Activated CD8-positive, alpha-beta memory T cell treated with anti-CD3 and anti-CD28 coated beads for 1 hour (primary cell): ENCODE data around the gene PTPRM.

Experiments used
- DNase-seq, 2 donors: peaks; one replicate each; pipeline ENCODE4 v3.0.0-alpha.2; 2020; ENCODE audit warnings: low read depth in 1 of 2; ENCODE audit errors: extremely low read depth in 1 of 2

PTPRM gene

GRCh38 chr18:8332286-8332685 lies 765.2 kb downstream of the PTPRM start:
- no peak for DNase-seq

GRCh38 chr18:8333961-8334360 lies 766.8 kb downstream of the PTPRM start:
- DNase-seq, result no peak

DNA sequence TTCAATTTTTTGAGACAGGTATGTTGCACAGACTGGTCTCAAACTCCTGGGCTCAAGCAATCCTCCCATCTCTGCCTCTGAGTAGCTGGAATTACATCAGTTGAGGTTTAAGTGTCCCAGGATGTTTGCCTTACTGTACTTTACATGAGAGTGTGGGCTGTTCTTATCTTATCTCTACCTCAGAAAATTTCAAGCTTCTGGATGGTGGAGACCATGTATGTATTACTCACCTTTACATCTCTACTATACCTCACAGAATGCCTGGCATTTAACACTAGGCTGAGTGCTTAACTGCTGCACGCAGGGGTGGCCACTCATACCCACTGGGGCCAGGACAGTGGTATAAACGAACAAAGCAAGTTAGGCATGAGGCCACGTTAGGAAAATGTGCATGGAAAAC lies 770.1 kb downstream of the PTPRM start:
- DNase-seq, result no peak

GRCh38 chr18:8339210-8339609 lies 772.1 kb downstream of the PTPRM start:
- no peak for DNase-seq

DNA sequence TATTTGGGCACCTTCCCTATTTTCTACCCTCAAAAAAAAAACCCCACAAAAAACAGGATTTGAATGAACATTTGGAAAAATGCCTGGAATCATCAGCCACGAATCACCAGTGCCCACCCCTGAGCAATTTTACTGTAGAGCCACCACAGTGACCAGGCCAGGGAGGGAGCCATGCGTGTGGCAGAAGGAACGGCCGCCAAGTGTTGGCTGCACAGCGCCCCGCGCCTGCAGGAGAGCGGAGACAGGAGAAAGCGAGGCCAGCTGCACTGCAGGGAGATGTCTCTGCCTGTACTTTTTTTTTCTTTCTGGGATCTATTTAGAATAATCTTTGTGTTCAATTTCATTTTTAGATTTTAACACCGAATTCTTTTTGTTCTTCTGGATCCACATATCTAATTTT lies 772.8 kb downstream of the PTPRM start:
- no peak for DNase-seq

DNA sequence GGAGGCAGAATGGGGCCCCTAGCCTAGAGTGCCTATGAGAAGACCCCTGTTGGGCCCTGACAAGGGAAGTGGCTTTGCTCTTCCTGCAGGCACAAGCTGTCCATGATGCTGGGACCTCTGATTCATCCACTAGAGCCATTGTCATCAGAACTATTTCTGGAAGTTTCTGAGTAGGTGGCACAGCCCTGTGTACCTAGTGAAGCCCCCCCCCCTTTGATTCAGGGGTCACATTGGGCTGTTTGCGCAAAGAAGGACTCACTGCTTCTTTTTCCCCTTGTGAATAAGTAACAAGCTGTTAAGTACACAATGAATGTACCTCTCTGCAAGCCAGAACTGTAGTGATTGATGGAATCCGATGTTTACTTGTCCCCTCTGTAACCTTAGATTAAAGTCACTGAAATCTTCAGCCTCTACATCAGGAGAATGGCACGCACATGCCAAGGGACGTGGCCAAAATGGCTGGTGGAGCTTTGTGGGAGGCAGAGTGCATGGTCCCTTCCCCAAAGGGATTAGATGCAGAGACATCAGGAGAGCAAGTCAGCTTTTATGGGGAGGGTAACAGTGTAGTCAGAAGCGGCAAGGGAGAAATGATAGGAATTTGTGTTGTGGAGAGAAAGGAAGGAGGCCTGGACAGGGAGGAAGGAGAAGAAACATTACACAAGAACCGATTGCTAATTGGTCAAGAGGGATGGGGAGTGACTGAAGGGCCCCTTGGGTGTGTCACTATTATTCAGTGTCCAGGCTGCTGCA lies 774.5 kb downstream of the PTPRM start:
- DNase-seq, result no peak

DNA sequence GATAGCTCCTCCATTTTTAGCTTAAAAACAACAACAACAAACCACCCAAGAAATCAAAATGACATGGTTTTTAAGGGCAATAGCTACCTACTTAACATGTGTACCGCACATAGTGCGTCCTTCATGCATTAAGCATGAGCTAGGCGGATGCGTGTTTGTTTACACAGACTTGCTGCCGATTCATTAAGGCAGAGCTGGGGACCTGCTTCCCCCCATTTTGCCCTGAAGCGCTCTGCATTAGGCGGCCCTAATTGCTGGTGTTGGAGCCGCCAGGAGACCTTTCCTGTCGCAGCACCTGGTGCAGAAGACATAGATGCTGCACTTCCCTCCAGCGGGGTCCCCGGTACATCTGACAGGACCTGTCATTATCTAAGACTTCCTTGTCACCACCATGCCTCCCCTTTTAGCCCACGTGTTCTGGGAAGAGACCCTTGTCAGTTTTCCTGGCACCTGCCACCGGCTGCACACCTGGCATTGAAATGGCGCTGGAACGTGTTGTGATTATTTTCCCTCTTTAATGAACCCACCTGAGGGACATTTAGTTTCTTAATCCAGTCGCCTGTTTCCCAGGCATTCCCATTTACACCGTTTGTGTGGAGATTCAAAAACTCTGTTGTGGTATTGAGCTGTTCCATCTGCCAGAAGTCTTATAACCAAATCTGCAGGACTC lies 781.1 kb downstream of the PTPRM start:
- no peak for DNase-seq

GRCh38 chr18:8349608-8350323 lies 782.6 kb downstream of the PTPRM start:
- no peak for DNase-seq

- no peak for DNase-seq
Measured at GRCh38 chr18:8350628-8351027, 783.5 kb downstream of the PTPRM start.

DNA sequence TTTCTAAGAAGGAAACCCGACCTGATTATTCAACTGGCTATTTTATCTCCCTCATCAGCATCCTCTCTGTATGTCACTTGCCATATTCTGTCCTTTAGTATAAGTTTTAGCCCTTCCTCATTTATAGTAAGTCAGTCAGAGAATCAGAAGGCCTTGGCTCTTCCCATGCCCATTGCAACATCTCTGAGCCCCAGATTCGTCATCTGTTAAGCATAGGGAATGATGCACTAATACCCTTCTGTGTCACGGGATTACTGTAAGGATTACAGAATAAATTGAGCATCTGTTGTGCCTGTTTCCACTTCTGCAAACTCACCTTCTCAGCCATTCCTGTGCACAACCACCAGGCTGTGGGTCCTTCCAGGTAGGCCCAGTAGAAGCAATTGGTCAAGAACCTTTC lies 784.0 kb downstream of the PTPRM start:
- DNase-seq, result no peak

GRCh38 chr18:8354304-8354703 lies 787.2 kb downstream of the PTPRM start:
- DNase-seq, result no peak

- DNase-seq, result no peak
Measured at GRCh38 chr18:8356001-8356400, 788.9 kb downstream of the PTPRM start.

GRCh38 chr18:8357320-8357719 lies 790.2 kb downstream of the PTPRM start:
- DNase-seq, result no peak

GRCh38 chr18:8358033-8358765 lies 791.1 kb downstream of the PTPRM start:
- no peak for DNase-seq

DNA sequence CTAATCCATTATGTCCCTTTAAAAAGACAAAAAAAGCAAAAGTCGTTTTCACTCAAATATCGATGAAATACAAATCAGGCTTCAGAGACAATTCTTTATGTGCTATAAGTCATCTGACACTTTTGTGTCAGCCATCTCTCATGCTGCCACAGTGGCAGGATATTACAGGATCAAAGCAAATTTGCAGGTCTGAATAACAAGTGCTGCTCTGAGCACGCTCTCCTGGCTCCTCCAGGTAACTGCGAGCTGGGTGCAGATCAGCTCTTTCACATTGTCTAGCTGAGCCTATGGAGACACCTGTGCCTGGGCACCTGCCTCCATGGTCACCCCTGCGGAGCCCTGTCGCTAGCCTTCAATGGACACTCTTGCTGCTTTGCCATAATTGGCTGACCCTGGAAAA lies 792.0 kb downstream of the PTPRM start:
- DNase-seq, result no peak

- DNase-seq, result no peak
Measured at GRCh38 chr18:8359481-8359880, 792.4 kb downstream of the PTPRM start.

DNA sequence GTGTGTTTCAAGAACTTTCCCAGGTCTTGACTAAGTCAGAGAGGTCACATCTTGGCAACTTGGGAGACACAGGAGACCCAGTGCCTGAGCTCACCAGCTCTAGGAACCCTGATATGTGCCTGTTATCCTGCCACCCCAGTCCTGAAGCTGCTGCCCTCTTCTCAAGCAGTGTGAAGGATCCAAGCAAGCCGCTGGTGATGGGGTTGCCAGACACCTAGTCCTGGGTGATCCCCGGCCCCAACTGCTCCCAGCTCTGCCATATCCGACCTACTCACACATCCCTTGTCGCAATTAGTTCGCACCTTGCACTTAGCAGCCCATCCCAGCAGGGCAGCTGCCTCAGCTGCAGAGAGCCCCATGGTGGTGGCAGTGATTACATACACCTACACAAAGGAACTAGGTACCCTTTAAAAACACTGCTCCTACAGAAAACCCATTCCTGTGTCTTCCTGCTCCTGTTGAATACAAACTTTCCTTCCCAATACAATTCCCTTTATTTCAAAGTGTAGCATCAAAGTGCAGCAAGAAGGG lies 794.9 kb downstream of the PTPRM start:
- DNase-seq, result no peak

GRCh38 chr18:8362863-8363262 lies 795.7 kb downstream of the PTPRM start:
- no peak for DNase-seq

DNA sequence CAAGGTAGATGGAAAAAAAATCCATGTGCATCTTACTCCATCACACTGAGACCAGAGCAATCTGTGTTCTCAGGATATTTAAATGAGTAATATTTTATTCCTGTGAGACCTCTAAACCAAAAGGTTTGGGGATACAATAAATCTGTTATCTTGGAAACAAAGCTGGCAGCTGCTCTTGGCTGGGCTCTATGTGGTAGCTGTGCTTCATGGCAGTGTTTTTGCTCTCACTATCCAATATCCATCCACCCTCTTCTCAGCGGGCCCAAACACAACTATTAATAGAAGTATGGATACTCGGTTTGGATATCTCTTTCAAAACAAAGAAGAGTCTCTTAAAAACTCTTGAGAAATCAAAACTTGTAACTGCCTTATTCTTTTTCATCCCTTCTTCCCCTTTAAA lies 797.3 kb downstream of the PTPRM start:
- no peak for DNase-seq

DNA sequence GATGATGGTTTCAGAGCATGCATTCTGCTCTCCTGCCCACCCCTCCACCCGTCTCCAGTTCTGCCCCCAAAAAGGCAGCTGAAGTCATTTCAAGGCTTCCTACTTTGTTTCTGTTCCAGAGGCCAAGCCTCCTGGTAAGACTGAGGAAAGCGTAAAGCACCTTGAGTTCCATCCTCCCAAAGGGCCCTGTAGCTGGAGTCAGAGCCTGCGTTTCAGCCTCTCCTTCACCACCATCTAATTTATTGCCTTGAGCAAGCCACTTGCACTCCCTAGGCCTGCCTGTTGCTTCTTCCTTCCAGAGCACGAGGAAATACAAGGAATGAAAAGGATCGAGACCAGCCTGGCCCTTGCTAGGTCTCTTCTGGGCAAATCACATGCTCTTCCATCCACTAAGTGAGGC lies 797.9 kb downstream of the PTPRM start:
- no peak for DNase-seq

DNA sequence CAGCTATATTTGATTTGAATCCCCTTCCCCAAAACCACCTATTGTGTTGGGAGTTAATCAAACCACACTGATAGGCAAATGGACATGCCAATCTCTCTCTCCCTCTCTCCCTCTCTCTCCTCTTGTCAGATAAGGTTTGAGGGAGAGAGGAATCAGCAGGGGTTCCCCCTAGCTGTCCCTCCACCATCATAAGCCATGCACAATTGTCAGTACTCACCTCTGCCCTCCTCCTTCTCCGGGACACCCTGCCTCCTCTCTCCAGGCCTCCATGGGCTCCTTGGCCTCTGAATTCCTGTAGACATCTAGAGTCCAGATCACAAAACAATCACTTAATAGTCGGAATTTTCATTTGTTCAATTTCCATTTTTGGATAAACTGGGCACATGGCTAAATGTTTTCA lies 798.4 kb downstream of the PTPRM start:
- no peak for DNase-seq
